ENCODE measurements around the gene KLRF2.

KLRF2 gene

DNA sequence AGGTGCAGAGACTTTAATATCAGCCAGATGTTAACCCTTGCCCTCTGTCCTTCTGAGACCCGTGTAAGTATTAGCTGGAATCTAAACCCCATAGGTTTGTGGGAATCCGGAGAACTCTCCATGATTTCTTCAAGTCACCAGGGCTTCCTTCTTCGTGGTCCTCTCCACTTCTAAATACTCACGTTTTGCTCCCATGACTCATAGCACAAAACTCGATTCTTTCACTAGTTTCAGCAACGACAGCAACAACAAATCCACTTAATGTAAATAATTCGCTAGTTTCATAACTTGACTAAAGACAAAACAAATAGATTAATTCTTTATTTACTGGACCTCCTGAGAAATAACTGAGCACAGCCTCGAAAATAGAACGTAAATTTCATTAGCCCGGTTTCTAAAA lies 55.3 kb downstream of the KLRF2 start:
- DNase-seq (ENCODE audit: low spot score): no peak

DNA sequence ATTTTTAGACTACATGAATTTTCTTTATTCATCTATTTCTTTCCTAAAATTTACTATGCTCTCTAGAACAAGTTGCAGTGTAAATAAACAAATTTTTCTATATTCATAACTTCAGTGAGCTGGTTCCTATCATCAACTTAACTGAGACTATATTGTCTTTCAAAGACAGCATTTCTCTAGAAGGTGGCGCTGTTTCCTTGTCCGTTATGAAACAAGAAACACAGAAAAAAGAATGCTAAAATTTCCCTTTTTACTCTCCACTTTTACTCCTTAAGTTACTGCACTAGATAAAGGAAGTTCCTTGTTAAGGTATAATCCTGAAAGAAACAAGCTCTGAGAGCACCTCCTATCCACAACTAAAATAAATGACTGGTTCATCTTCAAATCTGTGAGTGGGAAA lies 59.1 kb downstream of the KLRF2 start:
- DNase-seq (ENCODE audit: low spot score): no peak

DNA sequence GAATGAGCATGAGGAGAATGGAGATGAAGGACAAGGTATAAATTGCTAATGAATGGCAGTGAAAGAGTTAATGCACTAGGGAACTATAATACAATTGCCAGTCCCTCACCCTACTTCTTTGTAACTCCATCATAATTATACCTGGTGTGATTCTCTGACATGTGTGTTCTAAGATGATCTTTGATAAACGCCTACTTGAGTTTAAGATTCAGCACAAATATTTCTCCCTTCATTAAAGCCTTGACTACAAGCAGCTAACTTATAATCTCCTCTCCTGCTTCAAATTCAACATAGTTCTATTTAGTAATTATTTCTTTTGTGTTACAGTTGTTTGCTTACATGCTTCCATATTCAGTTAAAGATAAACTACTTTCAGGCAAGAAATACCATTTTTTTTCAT lies 60.5 kb downstream of the KLRF2 start:
- DNase-seq (ENCODE audit: low spot score): no peak

DNA sequence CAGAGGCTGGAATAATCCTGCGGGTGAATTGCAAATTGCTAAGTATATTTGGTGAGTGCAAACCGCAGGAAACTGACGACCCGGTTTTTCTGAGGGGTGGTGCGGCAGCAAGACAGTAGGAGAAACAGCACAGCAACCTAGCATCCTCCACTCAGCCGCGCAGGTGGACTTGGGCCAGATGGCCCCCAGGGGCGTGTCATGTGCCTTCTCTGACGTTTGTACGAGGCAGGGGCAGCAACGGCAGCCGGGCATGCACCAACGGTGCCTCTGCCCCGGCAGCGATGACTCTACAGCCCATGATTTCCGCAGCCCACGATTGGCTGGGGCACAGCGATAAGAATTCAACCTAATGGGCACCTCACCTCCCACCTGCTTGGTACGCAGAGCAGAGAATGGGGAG lies 62.0 kb downstream of the KLRF2 start:
- DNase-seq (ENCODE audit: low spot score): no peak

DNA sequence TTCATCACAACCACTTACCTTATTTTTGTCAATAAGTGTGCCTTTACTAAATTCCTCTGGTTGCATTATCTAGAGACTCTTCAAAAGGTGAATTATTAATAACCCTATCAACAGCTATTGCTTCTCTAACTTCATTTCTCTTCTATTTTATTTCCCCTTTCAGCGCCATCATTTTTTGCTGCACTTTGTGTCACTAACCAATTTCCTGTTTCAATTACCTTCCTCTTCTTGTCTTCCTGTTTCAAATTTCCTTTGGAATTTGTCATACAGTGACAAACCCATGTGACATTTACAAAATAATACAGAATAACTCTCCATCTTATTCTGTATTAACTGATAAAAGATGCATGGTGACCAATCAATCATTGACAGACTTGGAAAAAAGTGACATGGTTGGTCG lies 63.1 kb downstream of the KLRF2 start:
- DNase-seq (ENCODE audit: low spot score): no peak

All from activated CD4-positive, alpha-beta T cell treated with anti-CD3 and anti-CD28 coated beads, Interleukin-2, Interleukin-4, amounts not matched to agents 100 ng/mL and 50 ng/mL, durations not matched to agents 16 hours and 8 hours (primary cell).